Renal pelvis (tissue), 4 donors: ENCODE results near the gene VSIG2. TPM values are rescaled to one million over a fixed set of nuclear protein-coding genes. Genes with fewer than 3 reads are reported as not detected.
A peak's percentile ranks its signal among the peaks of the same experiment; 100 is the strongest.

Experiments
- DNase-seq: peaks from one replicate; pipeline ENCODE4 v3.0.0-alpha.2; 2013
- polyA plus RNA-seq, 3 donors: library from polyadenylated mRNA; unstranded; fragments of 120-200 nt; gene quantifications; one replicate each; pipeline ENCODE4 v1.2.1, GENCODE V29; 2013; ENCODE audit not compliant: insufficient read length in 3 of 3

Gene VSIG2
- polyA plus RNA-seq, 3 donors, result 9.2 to 10.1 (median 9.3) TPM

DNA sequence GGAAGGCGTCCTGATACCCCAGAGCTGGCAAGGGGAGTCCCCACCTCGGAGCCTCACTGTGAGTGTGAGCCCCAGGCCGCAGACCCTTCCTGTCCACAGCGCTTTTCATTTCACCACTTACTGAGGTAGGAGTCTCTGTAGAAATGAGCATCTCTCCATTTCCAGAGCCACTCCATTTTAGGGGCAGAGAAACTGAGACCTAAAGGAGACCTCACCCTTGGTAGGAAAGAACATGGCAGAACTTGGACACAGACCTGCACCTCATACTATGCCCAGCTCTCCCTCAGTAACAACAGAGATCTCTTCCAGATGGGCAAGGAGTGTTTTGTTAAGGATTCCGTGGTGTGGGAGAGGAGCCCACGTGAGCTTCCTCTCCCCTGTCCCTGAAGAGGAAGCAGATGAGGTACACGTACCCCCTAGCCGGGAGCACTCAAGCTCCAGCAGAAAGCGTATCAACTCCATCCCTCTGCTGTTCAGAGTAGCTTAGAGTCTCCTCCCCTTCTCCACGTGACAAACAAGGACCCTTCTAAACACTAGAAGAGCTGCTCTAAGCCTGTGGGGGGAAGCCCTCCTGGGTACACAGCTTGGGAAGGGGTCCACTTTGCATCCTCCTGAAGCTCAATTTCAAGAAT, 532 bp upstream of the VSIG2 start:
- no peak for DNase-seq

DNA sequence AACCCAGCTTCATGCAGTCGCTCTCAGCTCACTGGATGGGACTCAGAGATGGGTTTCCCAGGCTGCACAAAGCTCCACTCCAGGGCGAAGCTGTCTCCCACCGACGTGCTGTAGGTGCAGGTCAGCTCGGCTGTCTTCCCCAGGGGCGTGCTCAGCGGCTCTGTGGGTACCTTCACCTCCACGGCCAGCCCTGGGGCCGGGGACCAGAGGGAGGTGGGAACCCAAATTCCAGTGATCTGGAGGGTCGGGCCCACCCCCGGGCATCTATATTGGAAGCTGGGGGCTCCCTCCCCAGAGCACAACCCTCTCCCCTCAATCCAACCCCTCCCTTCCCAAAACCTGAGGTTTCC, 689 bp downstream of the VSIG2 start:
- DNase-seq, result no peak

DNA sequence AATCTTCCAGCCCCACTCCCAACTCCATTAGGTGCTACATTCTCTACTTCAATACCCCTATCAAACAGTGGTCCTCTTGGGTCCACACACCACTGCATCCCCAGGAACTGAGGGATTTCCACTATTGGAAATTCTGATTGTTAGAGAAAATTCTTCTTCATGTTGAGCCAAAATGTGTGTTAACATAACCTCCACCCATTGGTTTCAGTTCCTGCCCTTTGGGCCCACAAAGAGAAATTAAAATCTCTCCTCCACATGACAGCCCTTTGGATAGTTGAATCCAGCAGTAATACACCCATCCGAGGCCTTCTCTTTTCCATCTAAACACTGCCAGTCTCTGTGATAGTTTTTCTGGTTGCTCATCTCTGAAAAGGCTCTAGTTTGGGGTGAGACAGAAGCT, 2.1 kb downstream of the VSIG2 start:
- no peak for DNase-seq

DNA sequence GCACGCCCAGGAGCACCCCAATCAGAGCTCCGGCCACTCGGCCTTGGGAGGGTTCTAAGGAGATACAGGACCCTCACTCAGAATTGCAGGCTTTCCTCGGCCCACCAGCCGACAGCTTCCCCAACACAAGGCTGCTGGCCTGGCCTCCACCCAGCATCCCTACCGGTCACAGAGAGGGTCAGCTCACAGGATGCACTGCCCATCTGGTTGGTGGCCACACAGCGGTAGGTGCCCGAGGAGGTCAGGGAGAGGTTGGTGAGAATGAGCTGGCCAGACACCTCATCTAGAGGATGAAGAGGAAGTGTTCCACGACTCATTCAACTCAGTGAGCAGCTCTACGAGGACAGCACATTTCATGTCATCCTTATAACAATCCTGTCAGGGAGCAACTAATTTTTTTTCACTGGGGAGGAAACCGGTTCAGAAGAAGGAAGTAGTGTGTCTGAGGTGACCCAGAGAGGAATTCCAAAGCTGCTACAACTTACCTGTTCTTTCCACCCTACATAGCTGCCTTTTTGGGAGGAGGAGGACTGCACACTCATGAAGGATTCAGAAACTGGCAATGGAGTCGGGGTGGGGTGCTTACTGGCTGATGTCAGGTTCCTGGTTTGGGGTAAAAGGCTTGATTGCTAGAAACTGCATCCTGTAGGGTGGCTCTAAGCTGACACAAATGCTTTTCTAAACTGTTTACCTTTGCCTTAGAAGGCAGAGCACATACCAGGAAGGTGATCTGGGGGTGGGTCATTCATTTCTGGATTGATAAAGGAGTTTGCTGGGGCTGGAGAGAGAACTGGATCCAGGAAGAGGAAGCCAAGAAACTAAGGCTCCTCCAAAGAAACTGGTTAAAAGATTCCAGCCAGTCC, 3.3 kb downstream of the VSIG2 start:
- DNase-seq, result no peak

DNA sequence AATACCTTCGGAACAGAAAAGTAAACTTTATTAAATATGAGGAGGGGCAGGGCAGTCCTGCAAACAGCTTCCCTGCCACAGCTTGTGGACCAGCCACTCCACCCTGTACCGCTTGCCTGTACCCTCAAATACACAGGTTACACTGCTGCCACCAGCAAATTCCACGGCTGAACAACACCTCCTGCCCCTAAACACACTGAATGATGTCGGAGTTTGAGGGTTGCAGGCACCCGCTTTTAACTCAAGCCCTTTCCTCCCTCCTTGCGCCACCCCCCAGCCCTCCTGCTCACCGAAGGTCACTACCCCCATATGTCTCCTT, 4.0 kb downstream of the VSIG2 start:
- no peak for DNase-seq

DNA sequence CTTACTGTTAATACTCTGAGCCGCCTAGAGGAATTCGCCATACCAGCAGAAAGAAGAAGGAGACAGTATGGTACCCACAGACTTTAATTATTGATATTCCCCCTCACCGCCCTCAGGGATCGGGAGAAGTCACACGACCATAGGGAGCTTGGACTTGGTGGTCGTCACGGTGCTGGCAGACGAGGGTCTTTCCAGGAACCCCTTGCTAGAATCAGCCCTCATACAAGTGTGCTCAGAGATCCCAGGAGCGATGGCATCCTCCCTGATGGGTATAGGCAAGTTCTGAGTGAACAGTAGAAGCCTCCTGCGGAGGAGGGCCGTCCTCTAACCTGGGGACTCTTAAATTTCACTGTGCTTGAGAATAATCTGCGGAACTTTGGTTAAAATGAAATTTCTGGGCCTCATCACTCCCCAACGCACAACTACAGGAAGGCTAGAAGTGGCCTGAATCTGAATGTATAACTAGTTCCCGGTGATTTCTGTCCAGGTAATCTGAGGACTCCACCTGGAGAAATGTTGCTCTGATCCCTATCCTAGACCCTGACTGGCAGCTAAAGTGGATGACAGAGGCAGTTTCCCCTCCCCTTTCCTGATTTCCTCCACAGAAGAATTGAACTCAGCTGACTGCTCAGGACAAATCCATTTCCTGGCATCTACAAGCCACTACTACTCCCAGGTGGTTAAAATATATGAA, 4.5 kb downstream of the VSIG2 start:
- DNase-seq, result no peak

DNA sequence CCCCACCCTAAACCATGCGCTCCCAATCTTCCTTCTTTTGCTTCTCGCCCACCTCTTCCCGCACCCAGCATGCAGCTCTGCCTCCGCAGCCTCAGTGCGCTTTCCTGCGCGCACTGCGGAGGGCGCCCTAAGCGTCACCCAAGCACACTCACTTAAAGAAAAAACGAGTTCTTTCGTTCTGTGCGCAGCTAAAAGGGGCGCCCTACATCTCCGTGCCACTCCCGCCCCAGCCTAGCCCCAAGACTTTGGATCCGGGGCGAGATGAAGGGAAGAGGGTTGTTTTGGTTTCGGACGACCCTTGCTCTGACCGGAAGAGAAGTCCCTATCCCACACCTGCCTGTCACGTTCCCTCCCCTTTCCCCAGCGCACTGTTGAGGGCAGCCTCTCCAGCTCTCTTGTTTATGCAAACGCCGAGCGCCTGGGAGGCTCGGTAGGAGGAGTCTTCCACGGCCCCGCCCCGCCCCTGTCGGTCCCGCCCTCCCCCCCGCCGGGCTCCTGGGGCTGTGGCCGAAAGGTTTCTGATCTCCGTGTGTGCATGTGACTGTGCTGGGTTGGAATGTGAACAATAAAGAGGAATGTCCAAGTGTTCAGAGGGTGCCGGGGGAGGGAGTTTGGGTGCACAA, 5.3 kb downstream of the VSIG2 start:
- no peak for DNase-seq

DNA sequence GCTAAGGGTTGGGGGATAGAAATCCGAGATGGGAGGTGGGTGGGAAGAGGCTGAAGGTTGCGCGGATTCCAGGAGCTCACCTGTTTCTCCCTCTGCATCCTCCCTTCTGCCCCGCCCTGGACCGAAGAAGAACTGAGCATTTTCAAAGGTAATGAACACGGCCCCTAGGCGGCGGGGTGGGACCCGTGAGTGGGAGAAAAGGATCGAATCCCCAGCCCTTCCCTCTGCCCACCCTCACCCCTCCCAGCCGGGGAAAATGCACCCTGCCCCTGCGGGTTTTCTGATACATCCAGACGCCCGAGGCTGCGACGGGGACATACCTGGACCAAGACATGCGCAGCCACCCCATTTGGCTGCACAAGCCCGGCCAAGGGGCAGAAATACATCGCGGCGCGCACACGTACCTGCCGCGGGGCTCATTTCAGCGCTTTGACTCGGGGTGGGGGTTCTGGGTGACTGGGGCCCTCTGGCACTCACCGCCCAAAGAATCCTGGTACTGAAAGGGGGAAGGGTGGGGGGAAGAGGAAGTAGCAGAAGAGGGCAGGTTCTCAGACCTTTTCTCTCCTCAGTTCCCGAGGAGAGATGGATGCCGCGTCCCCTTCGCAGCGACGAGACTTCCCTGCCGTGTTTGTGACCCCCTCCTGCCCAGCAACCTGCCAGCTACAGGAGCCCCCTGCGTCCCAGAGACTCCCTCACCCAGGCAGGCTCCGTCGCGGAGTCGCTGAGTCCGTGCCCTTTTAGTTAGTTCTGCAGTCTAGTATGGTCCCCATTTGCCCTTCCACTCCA, 6.0 kb downstream of the VSIG2 start:
- no peak for DNase-seq

DNA sequence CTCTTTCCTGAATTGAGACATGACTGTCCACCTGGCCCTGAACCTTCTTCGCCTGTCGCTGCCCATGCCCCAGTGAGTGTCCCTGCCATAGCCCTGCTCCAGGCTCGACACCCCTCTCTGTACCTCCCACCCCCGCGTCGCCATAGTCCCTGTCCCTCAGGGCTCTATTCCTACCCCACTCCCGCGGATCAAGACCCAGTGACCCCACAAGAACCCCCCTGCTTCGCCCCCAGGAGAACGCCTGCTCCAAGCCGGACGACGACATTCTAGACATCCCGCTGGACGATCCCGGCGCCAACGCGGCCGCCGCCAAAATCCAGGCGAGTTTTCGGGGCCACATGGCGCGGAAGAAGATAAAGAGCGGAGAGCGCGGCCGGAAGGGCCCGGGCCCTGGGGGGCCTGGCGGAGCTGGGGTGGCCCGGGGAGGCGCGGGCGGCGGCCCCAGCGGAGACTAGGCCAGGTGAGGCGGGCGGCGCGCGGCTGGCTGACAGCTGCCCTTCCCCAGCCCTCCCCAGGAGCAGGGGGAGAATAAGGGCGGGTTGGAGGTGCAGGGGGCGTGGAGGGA, 6.7 kb downstream of the VSIG2 start:
- DNase-seq, result no peak

DNA sequence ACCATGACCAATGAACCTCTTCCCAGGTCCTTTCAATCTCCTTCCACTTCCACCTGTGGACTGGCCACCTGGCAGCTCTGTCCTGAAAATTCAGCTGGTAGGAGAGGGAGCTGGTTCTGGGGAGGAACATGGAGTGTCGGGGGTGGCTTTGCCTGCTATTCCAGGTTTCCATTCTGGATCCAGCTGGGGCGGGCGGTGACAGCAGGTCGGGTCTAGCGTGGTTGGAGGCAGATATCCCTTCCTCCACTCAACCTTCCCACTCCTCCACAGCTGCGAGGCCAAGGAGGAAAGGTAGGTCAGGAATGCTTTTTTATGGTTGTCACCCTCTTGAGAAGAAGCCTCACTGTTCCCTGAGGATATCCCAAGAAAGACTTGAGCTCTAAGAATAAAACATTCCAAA, 9.0 kb downstream of the VSIG2 start:
- DNase-seq, result no peak

DNA sequence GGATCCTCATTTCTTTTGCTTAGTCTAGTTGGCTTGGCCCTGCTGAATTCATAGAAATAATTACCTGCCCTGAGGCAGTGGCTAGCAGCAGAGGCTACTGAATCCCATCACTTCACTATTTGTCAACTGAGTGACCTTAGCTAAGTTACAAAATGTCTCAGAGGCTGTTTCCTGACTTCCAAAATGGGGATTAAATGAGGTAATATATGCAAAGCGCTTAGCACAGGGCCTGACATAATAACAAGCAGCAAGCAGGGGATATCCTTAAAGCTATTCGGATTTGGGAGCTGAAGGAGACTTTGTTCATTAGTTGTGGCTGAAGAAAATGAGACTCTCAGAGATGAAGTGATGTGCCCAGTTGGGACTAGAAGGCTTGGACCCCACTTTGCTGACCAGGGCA, 9.5 kb downstream of the VSIG2 start:
- DNase-seq, result no peak

DNA sequence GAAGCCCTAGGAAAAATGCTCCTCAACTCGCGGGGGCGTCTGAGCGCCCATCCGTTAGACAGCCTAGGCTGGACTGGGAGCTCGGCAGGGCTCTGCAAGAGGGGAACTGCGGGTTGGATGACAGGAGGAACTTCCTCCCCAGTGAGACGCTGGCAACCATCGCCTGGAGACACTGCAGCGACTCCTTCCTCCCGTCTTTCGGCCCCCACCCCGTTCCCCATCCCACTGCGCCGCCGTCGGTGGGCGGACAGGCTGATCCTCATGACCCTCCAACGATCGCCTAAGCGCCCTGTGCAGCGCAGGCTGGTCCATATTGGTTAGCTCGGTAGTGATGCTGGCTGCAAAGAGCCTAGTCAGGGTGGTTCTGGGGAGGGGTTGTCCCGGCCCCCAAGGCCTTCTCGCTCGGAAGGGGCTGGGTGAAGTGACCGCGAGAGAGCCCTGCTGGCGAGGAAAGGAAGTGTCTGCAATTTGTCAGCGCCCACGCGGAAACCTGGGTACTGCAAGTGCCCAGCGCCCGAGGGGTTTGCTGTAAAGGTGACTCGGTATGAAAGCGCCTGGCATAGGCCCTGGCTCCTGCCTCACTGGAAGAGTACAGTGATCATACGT, 11.7 kb downstream of the VSIG2 start:
- DNase-seq, result no peak

DNA sequence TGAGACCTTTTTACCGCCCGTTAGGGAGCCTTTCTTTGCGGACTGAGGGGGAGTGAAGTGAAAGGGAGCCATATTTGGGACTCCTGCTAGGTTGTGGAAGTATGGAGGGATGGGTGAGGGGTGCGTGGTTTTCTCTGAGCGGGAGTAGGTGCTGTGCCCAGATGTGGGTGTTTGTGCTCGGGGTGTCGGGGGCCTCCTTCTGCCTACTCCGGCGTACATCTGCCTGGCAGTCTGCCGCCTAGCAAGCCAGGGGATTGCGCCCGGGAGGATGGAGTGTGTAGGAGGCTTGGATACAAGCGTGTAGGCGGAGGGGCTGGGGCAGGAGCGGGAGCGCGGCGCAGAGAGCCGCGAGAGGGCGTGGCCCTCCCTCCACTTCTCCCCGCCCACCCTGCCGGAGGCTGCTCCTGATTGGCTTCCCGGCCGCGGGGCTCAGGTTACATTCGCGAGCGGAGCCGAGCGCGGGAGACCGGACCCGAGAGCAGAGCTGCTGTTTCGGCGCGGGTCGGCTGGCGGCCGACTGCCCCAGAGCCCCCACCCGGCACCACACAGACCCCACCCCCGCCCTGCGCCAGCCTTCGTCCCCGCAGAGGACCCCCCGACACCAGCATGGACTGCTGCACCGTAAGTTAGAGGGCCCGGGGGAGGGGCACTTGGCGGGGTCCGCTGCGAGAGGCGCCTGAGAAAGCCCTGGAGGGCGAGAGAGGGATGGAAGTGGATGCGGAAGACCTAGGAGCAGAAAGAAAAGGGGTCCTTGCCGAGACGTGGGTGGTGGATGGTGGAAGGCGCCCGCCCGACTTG, 12.4 kb downstream of the VSIG2 start, which contains the start of gene NRGN:
Gene NRGN (plus strand): TSS at position 464 of the 798 bp plus-strand sequence. CDS start 143 bp downstream, at position 607.
- peak; percentile 95 for DNase-seq

DNA sequence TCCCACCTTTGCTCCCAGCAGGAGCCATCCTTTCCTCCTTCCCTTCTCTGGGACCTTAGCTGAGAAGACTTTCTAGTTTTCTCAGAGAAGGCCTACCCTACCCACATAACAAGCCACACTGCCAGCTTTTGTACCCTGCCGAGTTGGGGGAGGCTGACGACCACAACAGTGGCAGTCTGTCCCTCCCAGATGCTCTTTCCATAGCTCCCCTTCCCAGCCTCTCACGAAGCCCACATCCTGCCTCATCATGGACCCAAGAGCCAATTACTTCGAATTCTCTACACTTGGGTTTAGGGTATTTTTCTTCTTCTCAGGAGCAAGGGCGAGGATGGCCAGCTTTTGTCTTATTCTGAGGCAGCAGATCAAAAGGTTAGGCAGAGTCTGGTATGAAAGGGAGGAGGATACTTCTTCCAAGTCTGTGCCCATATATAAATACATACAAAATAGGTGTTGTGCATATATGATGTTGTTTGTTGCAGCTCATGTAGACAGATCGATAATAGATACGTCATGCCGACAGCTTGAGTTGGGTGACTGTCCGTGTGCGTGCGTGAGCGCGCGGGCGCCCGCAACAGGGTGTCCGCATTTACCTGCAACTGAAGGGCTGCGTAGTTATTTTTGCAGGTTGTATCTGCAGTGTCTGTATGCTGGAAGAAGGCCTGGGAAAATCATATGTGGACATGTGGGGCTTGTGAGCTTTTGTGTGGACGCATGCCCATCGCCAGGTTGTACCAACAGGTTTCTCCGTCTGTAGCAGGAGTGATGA, 13.2 kb downstream of the VSIG2 start:
- no peak for DNase-seq

DNA sequence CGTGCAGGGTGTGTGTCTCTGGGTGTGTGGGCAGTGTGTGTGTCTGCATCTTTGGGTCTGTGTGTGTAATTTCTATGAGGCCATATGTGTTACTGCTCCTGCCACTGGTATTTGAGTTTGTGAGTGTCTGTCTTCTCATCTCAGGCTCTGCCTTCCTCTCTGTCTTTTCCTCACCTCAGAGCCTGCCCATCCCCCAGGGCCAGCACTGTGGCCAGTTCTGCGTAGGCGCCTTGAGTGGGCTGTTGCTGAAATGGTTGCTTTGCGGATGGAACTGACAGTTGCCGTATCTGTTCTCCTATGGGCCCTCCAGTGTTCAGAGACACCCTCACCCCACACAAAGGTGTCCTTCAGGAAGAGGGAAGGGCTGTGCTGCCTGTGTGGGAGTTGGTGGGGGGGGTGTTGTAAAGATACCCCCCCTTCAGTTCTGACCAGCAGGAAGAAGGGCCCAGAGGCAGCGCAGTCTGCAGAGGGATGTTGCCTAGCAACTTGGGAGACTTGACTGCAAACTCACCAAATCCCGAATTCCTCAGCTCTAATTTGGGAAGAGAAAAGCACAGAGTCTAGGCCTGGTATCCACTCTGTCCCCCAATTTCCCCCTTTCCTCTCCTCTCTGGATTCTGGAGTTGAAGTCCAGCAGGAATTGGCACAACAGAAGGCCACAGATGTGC, 14.3 kb downstream of the VSIG2 start:
- DNase-seq, result no peak

DNA sequence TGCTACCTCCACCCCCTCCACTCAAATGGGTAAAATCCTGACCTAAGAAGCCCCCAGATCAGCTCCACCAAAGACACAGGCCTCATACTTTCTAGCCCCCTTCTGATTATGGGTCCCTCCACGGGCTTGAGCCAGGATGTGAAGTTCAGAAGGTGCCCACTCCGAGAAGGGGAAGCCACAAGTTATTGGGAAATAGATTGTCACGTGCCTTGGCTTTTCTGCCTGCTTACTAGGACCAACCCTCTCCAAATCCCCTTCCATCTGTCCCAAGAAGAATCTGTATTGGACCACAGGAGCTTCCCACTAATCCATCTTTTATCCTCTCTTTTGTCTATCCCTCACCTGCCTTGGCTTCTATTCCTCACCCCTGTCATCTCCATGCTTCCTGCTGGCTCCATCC, 15.3 kb downstream of the VSIG2 start:
- DNase-seq, result no peak

DNA sequence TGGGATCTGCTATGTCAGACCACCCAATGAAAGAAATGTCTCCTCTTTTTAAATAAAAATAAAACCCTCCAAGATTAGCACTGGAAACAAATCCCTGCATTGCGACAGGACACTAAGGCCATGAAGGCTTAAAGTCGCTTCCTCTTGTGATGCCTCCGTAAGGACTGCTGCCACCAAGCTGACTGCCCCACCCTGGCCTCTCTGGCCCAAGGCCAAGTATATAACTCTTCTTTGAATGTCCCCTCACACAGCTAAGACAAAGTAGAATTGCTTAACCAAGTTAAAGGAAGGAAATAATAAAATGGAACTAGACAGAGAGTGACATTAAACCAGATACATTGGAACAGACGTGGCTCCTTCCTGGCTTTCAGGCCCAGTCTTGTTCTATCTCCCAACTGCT, 19.8 kb downstream of the VSIG2 start:
- DNase-seq, result no peak

DNA sequence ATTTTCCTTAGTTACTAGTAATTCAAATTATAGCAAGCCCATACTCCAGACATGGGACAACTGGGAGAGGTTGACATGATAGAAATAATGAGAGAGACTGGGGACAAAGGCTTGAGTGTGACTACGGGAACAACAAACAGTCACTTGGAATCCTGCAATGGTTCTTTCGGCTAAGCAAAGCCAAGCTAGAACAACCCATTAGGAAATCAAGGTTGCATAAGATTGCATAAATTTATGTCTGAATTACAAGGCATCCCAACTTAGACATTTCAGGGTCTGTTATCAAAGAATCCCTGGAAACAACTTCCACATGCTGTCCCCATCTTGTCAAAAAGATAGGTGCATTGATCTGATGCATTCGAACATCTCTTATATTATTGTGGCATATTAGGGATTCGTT, 22.5 kb downstream of the VSIG2 start:
- DNase-seq, result no peak

DNA sequence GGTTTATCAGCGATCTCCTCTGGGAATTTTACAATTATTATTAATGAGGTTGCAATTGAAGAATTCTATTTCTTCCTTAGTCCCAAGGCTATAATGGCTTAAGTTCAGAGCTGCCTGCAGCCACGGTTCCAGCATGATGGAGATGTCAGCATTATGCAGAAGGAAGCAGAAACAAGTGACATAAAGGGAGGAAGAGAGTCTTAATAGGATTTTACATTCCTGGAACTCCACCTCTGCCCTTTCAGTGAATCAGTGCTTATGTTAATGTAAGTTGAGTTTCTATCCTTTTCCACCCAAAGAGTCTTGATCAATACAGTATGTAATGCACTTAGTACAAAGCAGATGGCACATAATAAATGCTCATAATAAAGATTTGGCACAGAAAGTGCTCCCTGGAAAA, 23.9 kb downstream of the VSIG2 start:
- DNase-seq, result no peak
